Right cardiac atrium (tissue), 5 donors: ENCODE data around the gene MTHFD2L. TPM values are rescaled to one million over a fixed set of nuclear protein-coding genes. Genes with fewer than 3 reads are reported as not detected.

Source experiments
- ATAC-seq, 2 donors: fragments of 200-7000 bp; cut with Tn5 transposase; one replicate each; pipeline versions ENCODE4 v1.8.0 to v1.9.1; 2020; ENCODE audit warnings: moderate library complexity in 2 of 2, mild to moderate bottlenecking in 1 of 2
- DNase-seq, 3 donors: peaks; one replicate each; pipeline ENCODE4 v3.0.0-alpha.2; 2020
- H3K27ac ChIP-seq: one replicate; pipeline ENCODE4 v1.5.1; 2013; ENCODE audit warnings: mild to moderate bottlenecking, low read length, control low read depth, moderate library complexity
- H3K27me3 ChIP-seq: one replicate; pipeline ENCODE4 v1.6.1; 2013; ENCODE audit not compliant: control insufficient read depth, insufficient read depth
- H3K4me1 ChIP-seq: one replicate; pipeline ENCODE4 v1.6.1; 2013; ENCODE audit warnings: low read length; ENCODE audit not compliant: control insufficient read depth, insufficient read depth
- H3K4me3 ChIP-seq: one replicate; pipeline ENCODE4 v1.5.1; 2013; ENCODE audit warnings: low read length, control low read depth
- H3K9me3 ChIP-seq: one replicate; pipeline ENCODE4 v1.6.1; 2013; ENCODE audit warnings: low read length; ENCODE audit not compliant: control insufficient read depth
- WGBS: extraction: QIAGEN DNeasy Blood & Tissue Kit; methylation state at CpG from one replicate; pipeline ENCODE4 v1.1.7; 2013; 5-methylcytosine and 5-hydroxymethylcytosine counted together
- intact Hi-C, 4 donors: fragments of 100-400 bp; cut with DNase I; formaldehyde crosslinking; loops; one replicate each; pipeline versions ENCODE4 v1.11.0 to v1.14.0; 2022 to 2023
- polyA plus RNA-seq: library from polyadenylated mRNA; stranded (reverse); fragments of 200-250 nt; gene quantifications from one replicate; pipeline ENCODE4 v1.2.3, GENCODE V29; 2013
- total RNA-seq, 4 donors: library from RNA; stranded (reverse); fragmentation: NEBNext Ultra II Directional; extraction: Animal tissue kit (Norgen Biotek cat#: 25700); gene quantifications; one replicate each; pipeline ENCODE4 v1.2.1, GENCODE V29; 2021
- donor health status: healthy with polysubstance abuse.
- donor health status: DM: no; HTN: yes; CAD: no.
- donor health status: DM: no; HTN: no; CAD: no.
- donor health status: DM: no; HTN: yes; CAD: no; lungs with severe emphysema.
- donor health status: DM: yes; HTN: yes; CAD: no.

Gene MTHFD2L
- total and polyA plus RNA-seq, 5 donors, result 8.7 to 14.2 (median 11.5) TPM

- ATAC-seq (no peak), DNase-seq (no peak)
- peaks cover 3% of the 10 kb centered on the region for H3K9me3 ChIP-seq
- no peak overlapping the region for H3K4me3 ChIP-seq
- no peaks in the 10 kb centered on the region for H3K27me3 ChIP-seq
- intact Hi-C loops, result no loop called here
- H3K4me1 ChIP-seq, result no peaks in the 10 kb centered on the region
- no peak overlapping the region for H3K27ac ChIP-seq
- WGBS, result 99% methylated on average over 1 of the region's 1 CpG
Measured at GRCh38 chr4:74254386-74254785, 96.5 kb downstream of the MTHFD2L start.

- intact Hi-C loops, result no loop called here
- 100% methylated on average over 1 of the region's 1 CpG for WGBS
Measured at GRCh38 chr4:74255096-74255495, 97.2 kb downstream of the MTHFD2L start.

GRCh38 chr4:74258963-74259362 lies 101.0 kb downstream of the MTHFD2L start:
- no peaks in the 10 kb centered on the region for H3K9me3 ChIP-seq
- intact Hi-C loops, result no loop called here
- no peaks in the 10 kb centered on the region for H3K27me3 ChIP-seq
- 45% methylated on average over 1 of the region's 1 CpG for WGBS
- peak in 2 of 3 donors; percentile 40 to 67 for DNase-seq
- peak; percentile 50 to 66 for ATAC-seq
- H3K4me3 ChIP-seq, result no peak overlapping the region
- H3K4me1 ChIP-seq, result no peaks in the 10 kb centered on the region
- no peak overlapping the region for H3K27ac ChIP-seq

More at GRCh38 chr4:74255096-74255495, 97.2 kb downstream of the MTHFD2L start:
- H3K4me3 ChIP-seq, result no peak overlapping the region
- H3K4me1 ChIP-seq, result no peaks in the 10 kb centered on the region
- peaks cover 3% of the 10 kb centered on the region for H3K9me3 ChIP-seq
- ATAC-seq (no peak), DNase-seq (no peak)
- no peak overlapping the region for H3K27ac ChIP-seq
- H3K27me3 ChIP-seq, result no peaks in the 10 kb centered on the region

- no peak for ATAC-seq
- Histone ChIP-seq H3K4me1 (no peaks in the 10 kb centered on the region), H3K27ac (no peak overlapping the region), H3K27me3 (no peaks in the 10 kb centered on the region), H3K4me3 (no peak overlapping the region), H3K9me3 (no peaks in the 10 kb centered on the region)
- WGBS, result 97% methylated on average over 1 of the region's 1 CpG
- DNase-seq, result peak in 1 of 3 donors; percentile 7
- intact Hi-C loops, result no loop called here
Measured at GRCh38 chr4:74260036-74260435, 102.1 kb downstream of the MTHFD2L start.

- ATAC-seq, result no peak
- intact Hi-C loops, result no loop called here
Measured at GRCh38 chr4:74262522-74262921, 104.6 kb downstream of the MTHFD2L start.

GRCh38 chr4:74263551-74263950 lies 105.6 kb downstream of the MTHFD2L start:
- Histone ChIP-seq H3K4me3 (no peak overlapping the region), H3K9me3 (no peaks in the 10 kb centered on the region), H3K27ac (no peak overlapping the region), H3K4me1 (no peaks in the 10 kb centered on the region), H3K27me3 (no peaks in the 10 kb centered on the region)
- intact Hi-C loops, result no loop called here
- DNase-seq, result no peak
- ATAC-seq, result no peak

More at GRCh38 chr4:74262522-74262921, 104.6 kb downstream of the MTHFD2L start:
- Histone ChIP-seq H3K9me3 (no peaks in the 10 kb centered on the region), H3K27me3 (no peaks in the 10 kb centered on the region), H3K4me1 (no peaks in the 10 kb centered on the region), H3K27ac (no peak overlapping the region), H3K4me3 (no peak overlapping the region)
- DNase-seq, result no peak

- DNase-seq, result no peak
- no peaks in the 10 kb centered on the region for H3K4me1 ChIP-seq
- intact Hi-C loops, result no loop called here
Measured at GRCh38 chr4:74266081-74266480, 108.2 kb downstream of the MTHFD2L start.

GRCh38 chr4:74267998-74268606 lies 110.2 kb downstream of the MTHFD2L start:
- DNase-seq, result no peak
- intact Hi-C loops, result no loop called here
- Histone ChIP-seq H3K27me3 (no peaks in the 10 kb centered on the region), H3K27ac (no peak overlapping the region), H3K4me3 (no peak overlapping the region), H3K9me3 (no peaks in the 10 kb centered on the region), H3K4me1 (no peaks in the 10 kb centered on the region)
- ATAC-seq, result no peak

More at GRCh38 chr4:74266081-74266480, 108.2 kb downstream of the MTHFD2L start:
- Histone ChIP-seq H3K27ac (no peak overlapping the region), H3K4me3 (no peak overlapping the region), H3K9me3 (no peaks in the 10 kb centered on the region), H3K27me3 (no peaks in the 10 kb centered on the region)
- ATAC-seq, result no peak

- Histone ChIP-seq H3K27ac (no peak overlapping the region), H3K4me1 (no peaks in the 10 kb centered on the region), H3K9me3 (no peaks in the 10 kb centered on the region), H3K27me3 (no peaks in the 10 kb centered on the region), H3K4me3 (no peak overlapping the region)
- ATAC-seq (no peak), DNase-seq (no peak)
- intact Hi-C loops, result no loop called here
- 97% methylated on average over 2 of the region's 2 CpGs for WGBS
Measured at GRCh38 chr4:74268643-74269042, 110.7 kb downstream of the MTHFD2L start.

GRCh38 chr4:74278490-74278889 lies 120.6 kb downstream of the MTHFD2L start:
- DNase-seq, result no peak
- Histone ChIP-seq H3K4me3 (no peak overlapping the region), H3K4me1 (no peaks in the 10 kb centered on the region), H3K27me3 (no peaks in the 10 kb centered on the region), H3K27ac (no peak overlapping the region), H3K9me3 (no peaks in the 10 kb centered on the region)
- intact Hi-C loops, result no loop called here
- WGBS, result 86% methylated on average over 3 of the region's 3 CpGs
- no peak for ATAC-seq

- intact Hi-C loops, result no loop called here
- Histone ChIP-seq H3K27me3 (no peaks in the 10 kb centered on the region), H3K9me3 (no peaks in the 10 kb centered on the region), H3K27ac (no peak overlapping the region), H3K4me3 (no peak overlapping the region), H3K4me1 (no peaks in the 10 kb centered on the region)
- DNase-seq, result no peak
- ATAC-seq, result no peak
- 96% methylated on average over 3 of the region's 3 CpGs for WGBS
Measured at GRCh38 chr4:74279716-74280115, 121.8 kb downstream of the MTHFD2L start.

GRCh38 chr4:74282926-74283325 lies 125.0 kb downstream of the MTHFD2L start:
- H3K4me3 ChIP-seq, result no peak overlapping the region
- intact Hi-C loops, result no loop called here

More at GRCh38 chr4:74282926-74283325, 125.0 kb downstream of the MTHFD2L start:
- H3K9me3 ChIP-seq, result no peaks in the 10 kb centered on the region
- ATAC-seq (no peak), DNase-seq (no peak)
- H3K27ac ChIP-seq, result no peak overlapping the region
- no peaks in the 10 kb centered on the region for H3K4me1 ChIP-seq
- H3K27me3 ChIP-seq, result no peaks in the 10 kb centered on the region
